ENCODE results near the gene RNF144A.

The RNF144A gene

GRCh38 chr2:7016601-7017211, 99.5 kb downstream of the RNF144A start:
- peaks cover 20 to 27% of the 10 kb centered on the region in 2 donors for H3K4me1 Mint-ChIP-seq (ENCODE audit: low read depth in 2 of 2)
- H3K9me3 Mint-ChIP-seq: no peaks in the 10 kb centered on the region

GRCh38 chr2:7017671-7018281, 100.6 kb downstream of the RNF144A start:
- H3K4me3 Mint-ChIP-seq: no peak overlapping the region
- DNase-seq (no peak), ATAC-seq (replicated peaks) (no peak)
- H3K36me3 Mint-ChIP-seq (ENCODE audit: insufficient read depth): peaks cover 18% of the 10 kb centered on the region
- H3K4me1 Mint-ChIP-seq (ENCODE audit: low read depth in 2 of 2): peaks cover 17 to 20% of the 10 kb centered on the region in 2 donors
- H3K9me3 Mint-ChIP-seq: no peaks in the 10 kb centered on the region
- no peak overlapping the region for H3K27ac Mint-ChIP-seq
- no peaks in the 10 kb centered on the region for H3K27me3 Mint-ChIP-seq

More at GRCh38 chr2:7016601-7017211, 99.5 kb downstream of the RNF144A start:
- H3K4me3 Mint-ChIP-seq: no peak overlapping the region
- no peaks in the 10 kb centered on the region for H3K27me3 Mint-ChIP-seq
- ATAC-seq (replicated peaks) (no peak), DNase-seq (no peak)
- H3K27ac Mint-ChIP-seq: no peak overlapping the region
- peaks cover 18% of the 10 kb centered on the region for H3K36me3 Mint-ChIP-seq (ENCODE audit: insufficient read depth)

- Mint-ChIP-seq H3K4me1 (ENCODE audit: low read depth in 2 of 2) (peaks cover 17 to 20% of the 10 kb centered on the region in 2 donors), H3K9me3 (no peaks in the 10 kb centered on the region), H3K27me3 (no peaks in the 10 kb centered on the region), H3K36me3 (ENCODE audit: insufficient read depth) (peaks cover 21% of the 10 kb centered on the region), H3K27ac (no peak overlapping the region), H3K4me3 (no peak overlapping the region)
- ATAC-seq (replicated peaks): no peak
- DNase-seq: no peak
Measured at GRCh38 chr2:7018282-7018701, 101.1 kb downstream of the RNF144A start.

- ATAC-seq (replicated peaks) (no peak), DNase-seq (no peak)
- no peak overlapping the region for H3K4me3 Mint-ChIP-seq
- peaks cover 26% of the 10 kb centered on the region for H3K36me3 Mint-ChIP-seq (ENCODE audit: insufficient read depth)
- no peaks in the 10 kb centered on the region for H3K27me3 Mint-ChIP-seq
- no peak overlapping the region for H3K27ac Mint-ChIP-seq
- no peaks in the 10 kb centered on the region for H3K9me3 Mint-ChIP-seq
- peaks cover 12 to 15% of the 10 kb centered on the region in 2 donors for H3K4me1 Mint-ChIP-seq (ENCODE audit: low read depth in 2 of 2)
Measured at GRCh38 chr2:7018767-7019166, 101.6 kb downstream of the RNF144A start.

- no peak overlapping the region for H3K27ac Mint-ChIP-seq
- H3K4me3 Mint-ChIP-seq: no peak overlapping the region
- H3K9me3 Mint-ChIP-seq: no peaks in the 10 kb centered on the region
- no peaks in the 10 kb centered on the region for H3K27me3 Mint-ChIP-seq
- peaks cover 8 to 11% of the 10 kb centered on the region in 2 donors for H3K4me1 Mint-ChIP-seq (ENCODE audit: low read depth in 2 of 2)
- DNase-seq: no peak
- no peak for ATAC-seq (replicated peaks)
- H3K36me3 Mint-ChIP-seq (ENCODE audit: insufficient read depth): peaks cover 29% of the 10 kb centered on the region
Measured at GRCh38 chr2:7019191-7019590, 102.0 kb downstream of the RNF144A start.

- Mint-ChIP-seq H3K4me3 (no peak overlapping the region), H3K27me3 (no peaks in the 10 kb centered on the region), H3K4me1 (ENCODE audit: low read depth in 2 of 2) (peaks cover 0 to 5% of the 10 kb centered on the region in 2 donors), H3K36me3 (ENCODE audit: insufficient read depth) (peaks cover 37% of the 10 kb centered on the region), H3K9me3 (no peaks in the 10 kb centered on the region), H3K27ac (no peak overlapping the region)
- DNase-seq (no peak), ATAC-seq (replicated peaks) (no peak)
Measured at GRCh38 chr2:7020059-7020458, 102.8 kb downstream of the RNF144A start.

- H3K4me3 Mint-ChIP-seq: no peak overlapping the region
- H3K36me3 Mint-ChIP-seq (ENCODE audit: insufficient read depth): peaks cover 37% of the 10 kb centered on the region
- ATAC-seq (replicated peaks) (no peak), DNase-seq (no peak)
- no peak overlapping the region for H3K27ac Mint-ChIP-seq
- H3K9me3 Mint-ChIP-seq: no peaks in the 10 kb centered on the region
- H3K27me3 Mint-ChIP-seq: no peaks in the 10 kb centered on the region
- peaks cover 0 to 5% of the 10 kb centered on the region in 2 donors for H3K4me1 Mint-ChIP-seq (ENCODE audit: low read depth in 2 of 2)
Measured at GRCh38 chr2:7020468-7020867, 103.3 kb downstream of the RNF144A start.

GRCh38 chr2:7020939-7021470, 103.8 kb downstream of the RNF144A start:
- DNase-seq: no peak
- Mint-ChIP-seq H3K9me3 (no peaks in the 10 kb centered on the region), H3K4me1 (ENCODE audit: low read depth in 2 of 2) (peaks cover 0 to 5% of the 10 kb centered on the region in 2 donors), H3K36me3 (ENCODE audit: insufficient read depth) (peaks cover 33% of the 10 kb centered on the region), H3K27ac (peak overlapping the region in 1 of 2 donors; percentile 30), H3K27me3 (no peaks in the 10 kb centered on the region), H3K4me3 (no peak overlapping the region)
- ATAC-seq (replicated peaks): no peak

GRCh38 chr2:7022492-7023385, 105.5 kb downstream of the RNF144A start:
- no peaks in the 10 kb centered on the region for H3K9me3 Mint-ChIP-seq
- H3K27me3 Mint-ChIP-seq: no peaks in the 10 kb centered on the region
- H3K4me1 Mint-ChIP-seq (ENCODE audit: low read depth in 2 of 2): peaks cover 0 to 8% of the 10 kb centered on the region in 2 donors
- ATAC-seq (replicated peaks): no peak
- no peak overlapping the region for H3K4me3 Mint-ChIP-seq
- peak overlapping the region; percentile 62 to 67 for H3K27ac Mint-ChIP-seq
- DNase-seq: no peak
- H3K36me3 Mint-ChIP-seq (ENCODE audit: insufficient read depth): peaks cover 35% of the 10 kb centered on the region

GRCh38 chr2:7023542-7023941, 106.3 kb downstream of the RNF144A start:
- no peak overlapping the region for H3K4me3 Mint-ChIP-seq

GRCh38 chr2:7024261-7024660, 107.0 kb downstream of the RNF144A start:
- H3K36me3 Mint-ChIP-seq (ENCODE audit: insufficient read depth): peaks cover 38% of the 10 kb centered on the region
- H3K27ac Mint-ChIP-seq: no peak overlapping the region

More at GRCh38 chr2:7023542-7023941, 106.3 kb downstream of the RNF144A start:
- DNase-seq: no peak
- Mint-ChIP-seq H3K9me3 (no peaks in the 10 kb centered on the region), H3K27me3 (no peaks in the 10 kb centered on the region), H3K27ac (peak overlapping the region in 1 of 2 donors; percentile 67), H3K4me1 (ENCODE audit: low read depth in 2 of 2) (peaks cover 0 to 8% of the 10 kb centered on the region in 2 donors), H3K36me3 (ENCODE audit: insufficient read depth) (peaks cover 35% of the 10 kb centered on the region)
- ATAC-seq (replicated peaks): no peak

GRCh38 chr2:7025082-7025481, 107.9 kb downstream of the RNF144A start:
- H3K27ac Mint-ChIP-seq: no peak overlapping the region
- ATAC-seq (replicated peaks) (no peak), DNase-seq (no peak)
- peaks cover 39% of the 10 kb centered on the region for H3K36me3 Mint-ChIP-seq (ENCODE audit: insufficient read depth)
- peaks cover 0 to 8% of the 10 kb centered on the region in 2 donors for H3K4me1 Mint-ChIP-seq (ENCODE audit: low read depth in 2 of 2)
- no peak overlapping the region for H3K4me3 Mint-ChIP-seq
- H3K27me3 Mint-ChIP-seq: no peaks in the 10 kb centered on the region
- no peaks in the 10 kb centered on the region for H3K9me3 Mint-ChIP-seq

More at GRCh38 chr2:7024261-7024660, 107.0 kb downstream of the RNF144A start:
- H3K27me3 Mint-ChIP-seq: no peaks in the 10 kb centered on the region
- ATAC-seq (replicated peaks): no peak
- no peak overlapping the region for H3K4me3 Mint-ChIP-seq
- no peaks in the 10 kb centered on the region for H3K9me3 Mint-ChIP-seq
- peaks cover 0 to 8% of the 10 kb centered on the region in 2 donors for H3K4me1 Mint-ChIP-seq (ENCODE audit: low read depth in 2 of 2)
- no peak for DNase-seq

GRCh38 chr2:7026742-7027141, 109.5 kb downstream of the RNF144A start:
- H3K4me3 Mint-ChIP-seq: no peak overlapping the region
- DNase-seq: no peak
- ATAC-seq (replicated peaks): no peak
- H3K9me3 Mint-ChIP-seq: no peaks in the 10 kb centered on the region
- peaks cover 38% of the 10 kb centered on the region for H3K36me3 Mint-ChIP-seq (ENCODE audit: insufficient read depth)
- no peaks in the 10 kb centered on the region for H3K27me3 Mint-ChIP-seq
- H3K4me1 Mint-ChIP-seq (ENCODE audit: low read depth in 2 of 2): peaks cover 0 to 15% of the 10 kb centered on the region in 2 donors
- no peak overlapping the region for H3K27ac Mint-ChIP-seq
